OCI-LY3 (cell line): ENCODE data around the gene ZER1.

Source experiments
- H2AFZ ChIP-seq: fragments of 200-600, 300-600 bp; shearing (Covaris generic); 2 replicates; pipeline ENCODE4 v1.6.0; 2014; ENCODE audit warnings: antibody characterized with exemption, low read depth, low read length
- H3K27ac ChIP-seq: fragments of 200-600, 300-600 bp; sonication (generic); 2 replicates; pipeline ENCODE4 v1.5.1; 2014; ENCODE audit warnings: mild to moderate bottlenecking, low read length, moderate library complexity, mixed read lengths
- H3K27me3 ChIP-seq: fragments of 200-600, 300-600 bp; sonication (generic); 2 replicates; pipeline ENCODE4 v1.6.1; 2014; ENCODE audit warnings: low read depth, low read length, mixed read lengths
- H3K36me3 ChIP-seq: fragments of 200-600, 300-600 bp; sonication (generic); replicated peaks from 2 replicates; pipeline ENCODE3; 2014; ENCODE audit warnings: low read depth, low read length, mixed read lengths
- H3K4me1 ChIP-seq: fragments of 300-600, 200-600 bp; sonication (generic); 2 replicates; pipeline ENCODE4 v1.6.1; 2014; ENCODE audit warnings: low read length, mixed read lengths
- H3K4me2 ChIP-seq: fragments of 200-600, 300-600 bp; sonication (generic); 2 replicates; pipeline ENCODE4 v1.6.1; 2014; ENCODE audit warnings: low read length, mixed read lengths
- H3K4me3 ChIP-seq: fragments of 300-600, 200-600 bp; sonication (generic); 2 replicates; pipeline ENCODE4 v1.5.1; 2014; ENCODE audit warnings: antibody characterized with exemption, mild to moderate bottlenecking, low read length, moderate library complexity
- H3K79me2 ChIP-seq: fragments of 300-600, 200-600 bp; shearing (Covaris generic); 2 replicates; pipeline ENCODE4 v1.6.1; 2014; ENCODE audit warnings: mild to moderate bottlenecking, low read length, mixed read lengths
- H3K9ac ChIP-seq: fragments of 300-600, 200-600 bp; shearing (Covaris generic); 2 replicates; pipeline ENCODE4 v1.6.0; 2014; ENCODE audit warnings: mild to moderate bottlenecking, low read length, moderate library complexity
- H3K9me3 ChIP-seq: fragments of 200-600, 300-600 bp; shearing (Covaris generic); 2 replicates; pipeline ENCODE4 v1.6.1; 2014; ENCODE audit warnings: low read length, mixed read lengths; ENCODE audit not compliant: insufficient read depth
- H4K20me1 ChIP-seq: fragments of 200-600, 300-600 bp; sonication (generic); 2 replicates; pipeline ENCODE4 v1.6.1; 2016; ENCODE audit warnings: low read length, mixed read lengths; ENCODE audit not compliant: insufficient read depth
- EZH2phosphoT487 ChIP-seq: fragments of 200-600 bp; shearing (Covaris generic); IDR thresholded peaks from 2 replicates; pipeline ENCODE4 v1.6.1; 2018; ENCODE audit warnings: antibody characterized with exemption, mixed run types, low read depth
- TF ChIP-seq, protein P1 (sequence below): fragments of 200-600, 300-600 bp; sonication (generic); IDR thresholded peaks from 2 replicates; pipeline ENCODE4 v1.5.1; 2014; ENCODE audit warnings: antibody characterized with exemption, low read length, low read depth

Gene ZER1

DNA sequence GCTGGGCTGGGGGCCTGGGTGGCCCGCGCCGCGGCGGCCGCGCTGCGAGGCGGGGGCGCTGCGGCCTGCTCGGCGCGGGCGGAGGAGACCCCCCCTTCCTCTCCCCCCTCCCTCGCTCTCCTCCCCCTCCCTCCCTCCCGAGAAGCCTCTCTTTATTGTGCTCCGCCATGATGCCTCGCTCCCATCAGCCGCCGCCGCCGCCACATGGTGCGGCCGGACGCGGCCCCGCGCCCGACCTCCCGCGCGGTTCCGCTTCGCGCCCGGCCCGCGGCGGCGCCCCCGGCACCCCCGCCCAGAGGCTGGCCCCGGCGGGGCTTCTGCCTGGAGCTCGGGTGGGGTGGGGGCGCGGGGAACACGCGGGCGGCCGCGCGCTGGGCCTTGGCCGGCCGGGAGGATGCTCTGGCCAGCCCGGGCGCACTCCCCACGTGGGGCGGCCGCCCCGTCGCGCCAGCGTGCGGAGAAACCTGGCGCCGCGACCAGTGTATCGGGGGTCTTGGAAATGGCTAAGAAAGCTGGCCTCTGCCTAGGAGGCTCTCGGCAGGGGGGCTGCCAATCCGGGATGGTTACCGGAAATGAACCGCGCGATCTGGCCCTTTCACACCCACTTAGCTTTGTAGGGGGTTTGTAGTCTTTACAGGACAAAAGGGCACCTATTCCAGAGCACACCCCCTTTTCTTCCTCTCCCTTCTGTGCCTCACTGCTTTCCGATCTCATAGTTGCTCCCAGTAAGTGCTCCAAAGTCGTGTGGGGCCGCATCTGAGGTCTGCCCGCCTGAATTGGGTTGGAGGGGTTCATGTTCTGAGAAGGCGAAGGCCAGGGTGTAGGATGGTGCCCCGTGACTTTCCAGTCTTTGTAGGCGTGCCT is 81.7 kb downstream of the ZER1 start:
- H3K4me1 ChIP-seq = peaks cover 59% of the 10 kb centered on the region
- no peaks in the 10 kb centered on the region for H3K27me3 ChIP-seq
- peak overlapping the region; percentile 92 for H3K27ac ChIP-seq
- peaks cover 92% of the 10 kb centered on the region for H3K79me2 ChIP-seq
- no peak overlapping the region for H2AFZ ChIP-seq
- peaks cover 18% of the 10 kb centered on the region for H4K20me1 ChIP-seq
- peak overlapping the region; percentile 97 for H3K9ac ChIP-seq
- peak overlapping the region; percentile 92 for H3K4me3 ChIP-seq
- TF ChIP-seq, protein P1, sequence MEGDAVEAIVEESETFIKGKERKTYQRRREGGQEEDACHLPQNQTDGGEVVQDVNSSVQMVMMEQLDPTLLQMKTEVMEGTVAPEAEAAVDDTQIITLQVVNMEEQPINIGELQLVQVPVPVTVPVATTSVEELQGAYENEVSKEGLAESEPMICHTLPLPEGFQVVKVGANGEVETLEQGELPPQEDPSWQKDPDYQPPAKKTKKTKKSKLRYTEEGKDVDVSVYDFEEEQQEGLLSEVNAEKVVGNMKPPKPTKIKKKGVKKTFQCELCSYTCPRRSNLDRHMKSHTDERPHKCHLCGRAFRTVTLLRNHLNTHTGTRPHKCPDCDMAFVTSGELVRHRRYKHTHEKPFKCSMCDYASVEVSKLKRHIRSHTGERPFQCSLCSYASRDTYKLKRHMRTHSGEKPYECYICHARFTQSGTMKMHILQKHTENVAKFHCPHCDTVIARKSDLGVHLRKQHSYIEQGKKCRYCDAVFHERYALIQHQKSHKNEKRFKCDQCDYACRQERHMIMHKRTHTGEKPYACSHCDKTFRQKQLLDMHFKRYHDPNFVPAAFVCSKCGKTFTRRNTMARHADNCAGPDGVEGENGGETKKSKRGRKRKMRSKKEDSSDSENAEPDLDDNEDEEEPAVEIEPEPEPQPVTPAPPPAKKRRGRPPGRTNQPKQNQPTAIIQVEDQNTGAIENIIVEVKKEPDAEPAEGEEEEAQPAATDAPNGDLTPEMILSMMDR = no peak
- no peak for TF ChIP-seq EZH2phosphoT487
- peaks cover 39% of the 10 kb centered on the region for H3K36me3 ChIP-seq
- H3K9me3 ChIP-seq = no peaks in the 10 kb centered on the region
- peak overlapping the region; percentile 74 for H3K4me2 ChIP-seq

DNA sequence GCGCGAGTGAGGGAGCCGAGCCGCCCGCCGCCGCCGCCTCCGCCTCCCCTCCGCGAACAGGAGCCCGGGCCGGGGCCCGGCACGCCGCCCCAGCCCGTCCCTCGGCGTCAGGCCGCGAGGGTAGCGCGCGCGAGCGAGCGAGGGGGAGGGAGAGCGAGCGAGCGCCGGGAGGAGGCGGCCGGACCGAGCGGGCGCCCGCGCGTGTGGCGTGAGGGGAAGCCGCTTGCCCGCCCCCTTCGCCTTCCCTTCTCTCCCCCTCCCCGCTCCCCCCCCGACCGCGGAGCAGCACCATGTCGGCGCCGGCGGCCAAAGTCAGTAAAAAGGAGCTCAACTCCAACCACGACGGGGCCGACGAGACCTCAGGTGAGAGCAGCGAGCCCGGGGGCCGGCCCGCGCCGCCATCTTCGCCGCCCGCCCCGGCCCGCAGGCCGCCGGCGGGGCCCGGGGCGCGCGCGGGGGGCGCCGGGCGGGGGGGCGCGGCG is 82.4 kb downstream of the ZER1 start:
- H3K36me3 ChIP-seq = peaks cover 39% of the 10 kb centered on the region
- no peak overlapping the region for H3K4me2 ChIP-seq
- peaks cover 60% of the 10 kb centered on the region for H3K4me1 ChIP-seq
- H3K9me3 ChIP-seq = no peaks in the 10 kb centered on the region
- peak overlapping the region; percentile 82 for H3K9ac ChIP-seq
- TF ChIP-seq EZH2phosphoT487 = no peak
- TF ChIP-seq, protein P1 = no peak
- peaks cover 96% of the 10 kb centered on the region for H3K79me2 ChIP-seq
- peaks cover 18% of the 10 kb centered on the region for H4K20me1 ChIP-seq
- peak overlapping the region; percentile 75 for H3K27ac ChIP-seq
- H3K27me3 ChIP-seq = no peaks in the 10 kb centered on the region
- H3K4me3 ChIP-seq = peak overlapping the region; percentile 78
- H2AFZ ChIP-seq = no peak overlapping the region

DNA sequence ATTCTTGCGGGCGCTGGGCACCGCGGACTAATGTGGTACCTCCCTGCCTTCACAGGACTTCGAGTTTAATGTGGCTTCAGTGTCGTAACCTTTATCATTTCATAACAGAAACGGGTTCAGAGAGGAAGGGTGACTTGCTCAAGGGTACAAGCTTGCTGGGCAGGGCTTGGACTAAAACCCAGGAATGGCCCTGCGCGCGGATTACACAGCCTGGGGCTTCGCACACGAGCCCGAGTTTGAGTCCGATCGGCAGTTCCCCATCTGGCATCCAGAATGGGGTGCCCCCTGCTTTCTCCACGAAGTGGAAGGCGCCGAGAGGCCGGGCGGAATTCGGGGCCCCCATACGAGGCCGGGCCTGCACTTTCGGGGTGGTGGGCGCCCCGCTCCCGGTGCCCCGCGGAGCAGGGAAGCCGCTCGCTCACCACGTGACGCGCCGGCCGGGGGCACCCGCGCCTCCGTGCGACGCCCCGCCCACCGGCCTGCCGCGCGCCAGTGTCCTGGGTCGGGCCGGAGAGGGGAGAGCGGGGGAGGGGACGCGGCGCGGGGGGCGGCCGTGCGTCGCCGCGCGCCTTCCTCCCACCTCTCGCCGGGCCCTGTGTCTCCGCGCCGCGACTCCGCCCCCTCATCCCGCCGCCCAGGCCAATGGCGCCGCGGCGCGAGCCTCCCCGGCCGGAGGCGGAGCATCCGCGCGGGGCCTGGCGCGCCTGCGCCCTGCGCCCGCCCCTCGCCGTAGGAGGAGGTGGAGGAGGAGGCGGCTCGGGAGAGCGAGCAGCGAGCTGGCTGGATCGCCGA is 83.0 kb downstream of the ZER1 start, which contains the start of gene SET:
SET (plus strand) TSS at position 722 of the 792 bp plus-strand sequence. CDS start 361 bp downstream, outside the sequence.
- Histone ChIP-seq H3K9me3 (no peaks in the 10 kb centered on the region), H3K4me3 (peak within 1 kb of the TSS; percentile 92), H3K9ac (peak within 1 kb of the TSS; percentile 100), H3K79me2 (peaks cover 98% of the 10 kb centered on the region), H3K4me2 (peak within 1 kb of the TSS; percentile 91), H3K4me1 (peaks cover 54% of the 10 kb centered on the region), H4K20me1 (peaks cover 18% of the 10 kb centered on the region), H3K27me3 (no peaks in the 10 kb centered on the region), H3K36me3 (peaks cover 37% of the 10 kb centered on the region), H2AFZ (no peak within 1 kb of the TSS), H3K27ac (peak within 1 kb of the TSS; percentile 92)
- TF ChIP-seq, protein P1 = no peak
- TF ChIP-seq EZH2phosphoT487 = no peak

DNA sequence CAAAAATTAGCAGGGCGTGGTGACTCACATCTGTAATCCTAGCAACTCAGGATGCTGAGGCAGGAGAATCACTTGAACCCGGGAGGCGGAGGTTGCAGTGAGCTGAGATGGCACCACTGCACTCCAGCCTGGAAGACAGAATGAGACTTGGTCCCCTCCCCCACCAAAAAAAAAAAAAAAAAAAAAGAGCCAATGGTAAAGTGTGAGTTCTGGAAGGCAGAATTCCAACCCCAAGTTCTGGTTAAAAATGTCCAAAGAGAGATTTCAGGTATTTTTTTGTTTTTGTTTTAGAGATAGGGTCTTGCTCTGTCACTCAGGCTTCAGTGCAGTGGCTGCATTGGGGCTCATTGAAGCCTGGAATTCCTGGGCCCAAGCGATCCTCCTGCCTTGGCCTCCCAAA is 84.3 kb downstream of the ZER1 start:
- H3K4me2 ChIP-seq = peak overlapping the region; percentile 91
- no peak for TF ChIP-seq EZH2phosphoT487
- TF ChIP-seq, protein P1 = no peak
- H3K27ac ChIP-seq = peak overlapping the region; percentile 89
- H3K36me3 ChIP-seq = peaks cover 32% of the 10 kb centered on the region
- H3K27me3 ChIP-seq = no peaks in the 10 kb centered on the region
- no peak overlapping the region for H2AFZ ChIP-seq
- H3K4me3 ChIP-seq = peak overlapping the region; percentile 91
- peaks cover 50% of the 10 kb centered on the region for H3K4me1 ChIP-seq
- H3K79me2 ChIP-seq = peaks cover 96% of the 10 kb centered on the region
- H3K9ac ChIP-seq = peak overlapping the region; percentile 100; the same call in 1 of the 2 replicates
- H3K9me3 ChIP-seq = no peaks in the 10 kb centered on the region
- peaks cover 18% of the 10 kb centered on the region for H4K20me1 ChIP-seq
